ENCODE measurements around the gene ARX. TPM values are rescaled to one million over a fixed set of nuclear protein-coding genes. Genes with fewer than 3 reads are reported as not detected.

Gene ARX
- total RNA-seq, 1 donor: not detected

GRCh38 chrX:25043192-25043591 is 27.4 kb upstream of the ARX start:
- DNase-seq (ENCODE audit: low read depth): no peak
- TF ChIP-seq, protein P1, sequence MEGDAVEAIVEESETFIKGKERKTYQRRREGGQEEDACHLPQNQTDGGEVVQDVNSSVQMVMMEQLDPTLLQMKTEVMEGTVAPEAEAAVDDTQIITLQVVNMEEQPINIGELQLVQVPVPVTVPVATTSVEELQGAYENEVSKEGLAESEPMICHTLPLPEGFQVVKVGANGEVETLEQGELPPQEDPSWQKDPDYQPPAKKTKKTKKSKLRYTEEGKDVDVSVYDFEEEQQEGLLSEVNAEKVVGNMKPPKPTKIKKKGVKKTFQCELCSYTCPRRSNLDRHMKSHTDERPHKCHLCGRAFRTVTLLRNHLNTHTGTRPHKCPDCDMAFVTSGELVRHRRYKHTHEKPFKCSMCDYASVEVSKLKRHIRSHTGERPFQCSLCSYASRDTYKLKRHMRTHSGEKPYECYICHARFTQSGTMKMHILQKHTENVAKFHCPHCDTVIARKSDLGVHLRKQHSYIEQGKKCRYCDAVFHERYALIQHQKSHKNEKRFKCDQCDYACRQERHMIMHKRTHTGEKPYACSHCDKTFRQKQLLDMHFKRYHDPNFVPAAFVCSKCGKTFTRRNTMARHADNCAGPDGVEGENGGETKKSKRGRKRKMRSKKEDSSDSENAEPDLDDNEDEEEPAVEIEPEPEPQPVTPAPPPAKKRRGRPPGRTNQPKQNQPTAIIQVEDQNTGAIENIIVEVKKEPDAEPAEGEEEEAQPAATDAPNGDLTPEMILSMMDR (IDR thresholded peaks at IDR 0.05; ENCODE audit: insufficient read depth, low read length): no peak
- H3K4me3 ChIP-seq (ENCODE audit: low read depth, low read length): no peak overlapping the region

DNA sequence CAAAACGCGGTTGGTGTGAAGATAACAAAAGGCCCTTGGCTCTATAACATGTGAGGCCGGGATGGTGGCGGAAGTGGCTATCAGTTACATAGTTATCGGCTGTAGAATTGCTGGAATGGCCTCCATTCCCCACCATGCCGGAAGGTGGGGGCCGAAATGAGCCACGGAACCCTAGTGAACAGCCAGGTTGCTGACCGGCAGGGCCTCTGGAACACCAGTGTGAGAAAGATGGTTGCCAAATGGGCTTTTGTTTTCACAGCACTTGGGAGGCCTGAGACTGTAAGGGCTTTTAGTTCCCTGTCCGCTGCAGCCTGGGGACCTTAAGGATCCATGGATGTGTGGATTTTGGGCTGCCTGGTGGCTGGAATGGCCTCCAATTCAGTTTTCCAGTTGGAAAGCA is 23.3 kb upstream of the ARX start:
- no peak for DNase-seq (ENCODE audit: low read depth)

DNA sequence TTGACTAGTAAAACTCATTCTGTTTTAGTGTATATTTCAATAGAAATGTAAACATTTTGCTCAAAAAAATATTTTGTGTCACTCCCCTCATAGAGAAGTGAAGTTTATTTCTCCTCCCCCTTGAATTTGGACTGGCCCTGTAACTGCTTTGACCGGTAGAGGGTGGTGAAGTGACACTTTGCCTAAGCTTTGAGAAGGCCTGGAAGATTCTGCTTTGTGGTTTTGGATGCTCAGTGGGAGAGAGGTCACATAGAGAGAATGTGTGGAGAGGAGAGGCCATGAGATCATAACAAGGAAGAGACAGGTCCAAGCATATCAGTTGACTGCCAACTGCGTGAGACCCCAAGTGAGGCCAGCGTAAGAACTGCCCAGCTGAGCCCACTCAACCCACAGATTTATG is 19.1 kb upstream of the ARX start:
- H3K4me3 ChIP-seq (ENCODE audit: low read depth, low read length): no peak overlapping the region
- DNase-seq (ENCODE audit: low read depth): no peak
- TF ChIP-seq, protein P1 (IDR thresholded peaks at IDR 0.05; ENCODE audit: insufficient read depth, low read length): peak; percentile 11

More for the DNA sequence above, 23.3 kb upstream of the ARX start:
- no peak overlapping the region for H3K4me3 ChIP-seq (ENCODE audit: low read depth, low read length)
- TF ChIP-seq, protein P1 (IDR thresholded peaks at IDR 0.05; ENCODE audit: insufficient read depth, low read length): no peak

GRCh38 chrX:25029288-25029825 is 13.6 kb upstream of the ARX start:
- TF ChIP-seq, protein P1 (IDR thresholded peaks at IDR 0.05; ENCODE audit: insufficient read depth, low read length): no peak
- DNase-seq (ENCODE audit: low read depth): no peak
- H3K4me3 ChIP-seq (ENCODE audit: low read depth, low read length): no peak overlapping the region

DNA sequence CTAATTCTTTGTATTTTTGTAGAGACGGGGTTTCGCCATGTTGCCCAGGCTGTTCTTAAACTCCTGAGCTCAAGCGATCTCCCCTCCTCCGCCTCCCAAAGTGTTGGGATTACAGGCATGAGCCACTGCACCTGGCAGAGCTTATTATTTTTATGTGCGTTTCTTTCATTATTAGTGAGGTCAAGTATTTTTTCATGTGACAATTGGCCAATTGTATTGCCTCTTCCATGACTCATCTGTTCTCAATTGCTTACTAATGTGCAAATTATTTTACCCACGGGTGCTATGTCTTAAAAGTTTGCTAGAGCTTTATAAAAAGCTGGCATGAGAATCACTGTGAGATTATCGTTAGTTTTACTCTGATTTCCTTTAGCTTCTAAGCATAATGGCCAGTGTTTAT is 13.0 kb upstream of the ARX start:
- TF ChIP-seq, protein P1 (IDR thresholded peaks at IDR 0.05; ENCODE audit: insufficient read depth, low read length): no peak
- DNase-seq (ENCODE audit: low read depth): peak; percentile 37
- no peak overlapping the region for H3K4me3 ChIP-seq (ENCODE audit: low read depth, low read length)

DNA sequence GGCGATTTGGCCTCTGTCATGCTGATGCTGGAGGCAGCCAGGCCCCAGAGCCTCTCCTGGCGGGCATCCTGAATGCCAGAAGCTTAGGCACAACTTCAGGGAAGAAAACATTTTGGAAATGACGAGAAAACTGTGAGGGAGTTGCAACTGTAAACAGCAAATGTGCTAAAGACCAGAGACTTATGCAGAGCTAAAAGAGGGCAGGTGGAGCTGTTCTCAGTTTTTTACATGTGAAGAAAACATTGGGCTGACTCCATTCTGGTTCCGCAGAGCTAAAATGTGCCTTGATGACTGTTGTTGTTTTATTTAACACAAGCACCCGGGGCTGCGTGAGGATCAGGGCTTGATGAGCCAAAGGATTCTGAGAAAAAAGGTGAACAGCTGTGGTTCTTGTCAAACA is 10.8 kb upstream of the ARX start:
- DNase-seq (ENCODE audit: low read depth): no peak
- TF ChIP-seq, protein P1 (IDR thresholded peaks at IDR 0.05; ENCODE audit: insufficient read depth, low read length): no peak
- H3K4me3 ChIP-seq (ENCODE audit: low read depth, low read length): no peak overlapping the region

DNA sequence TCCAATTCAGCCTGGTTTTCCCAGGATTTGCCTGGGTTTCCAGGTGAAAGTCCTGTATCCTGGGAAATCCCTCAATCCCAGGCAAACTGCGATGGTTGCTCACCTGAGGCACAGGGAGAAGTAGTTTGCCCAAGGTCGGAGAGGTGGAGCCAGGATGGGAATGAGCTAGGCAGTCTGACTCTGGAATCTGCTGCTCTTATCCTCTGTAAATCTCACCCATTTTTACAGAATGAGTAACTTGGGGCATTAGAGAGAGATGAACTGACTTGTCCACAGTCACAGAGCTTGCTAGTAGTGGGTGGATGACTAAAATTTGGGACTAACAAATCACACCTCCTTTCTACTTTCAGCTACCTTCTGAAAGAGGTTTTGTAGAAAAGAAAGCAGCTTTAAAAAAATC is 9.8 kb upstream of the ARX start:
- TF ChIP-seq, protein P1 (IDR thresholded peaks at IDR 0.05; ENCODE audit: insufficient read depth, low read length): no peak
- DNase-seq (ENCODE audit: low read depth): no peak
- no peak overlapping the region for H3K4me3 ChIP-seq (ENCODE audit: low read depth, low read length)

Measured in fibroblast of the aortic adventitia (primary cell).